Activated CD4-positive, alpha-beta T cell treated with anti-CD3 and anti-CD28 coated beads, Interleukin-2, amount 10 ng/mL, durations not matched to agents 24 days and 14 days (primary cell): ENCODE data around the gene RIPOR2. TPM values are rescaled to one million over a fixed set of nuclear protein-coding genes. Genes with fewer than 3 reads are reported as not detected.

Source experiments
- DNase-seq: peaks from one replicate; pipeline ENCODE4 v3.0.0; 2022
- H3K27ac Mint-ChIP-seq: one replicate; pipeline ENCODE4 v1.8.0; 2022; ENCODE audit warnings: mild to moderate bottlenecking, mixed read lengths
- H3K27me3 Mint-ChIP-seq: one replicate; pipeline ENCODE4 v1.8.0; 2022; ENCODE audit warnings: mixed read lengths
- H3K36me3 Mint-ChIP-seq: one replicate; pipeline ENCODE4 v1.8.0; 2022; ENCODE audit warnings: low read depth, mild to moderate bottlenecking, mixed read lengths
- H3K4me1 Mint-ChIP-seq: one replicate; pipeline ENCODE4 v1.8.0; 2021; ENCODE audit warnings: mixed read lengths
- H3K4me3 Mint-ChIP-seq: one replicate; pipeline ENCODE4 v1.8.0; 2022; ENCODE audit warnings: mild to moderate bottlenecking, moderate library complexity, mixed read lengths
- H3K9me3 Mint-ChIP-seq: one replicate; pipeline ENCODE4 v1.8.0; 2021; ENCODE audit warnings: mixed read lengths
- intact Hi-C: fragments of 100-400 bp; cut with micrococcal nuclease; formaldehyde crosslinking; loops from one replicate; pipeline ENCODE4 v1.15.1; 2023
- total RNA-seq: library from RNA; stranded (reverse); gene quantifications from 2 replicates; pipeline ENCODE4 v1.2.3, GENCODE V29; 2022

Gene RIPOR2
- total RNA-seq, 1 donor from 2014 or later: 25.3 TPM

GRCh38 chr6:24858177-24858653, 77.5 kb downstream of the RIPOR2 start:
- Mint-ChIP-seq H3K27me3 (no peaks in the 10 kb centered on the region), H3K4me3 (peak overlapping the region; percentile 71), H3K4me1 (peaks cover 70% of the 10 kb centered on the region), H3K27ac (peak overlapping the region; percentile 91), H3K9me3 (no peaks in the 10 kb centered on the region), H3K36me3 (peaks cover 54% of the 10 kb centered on the region)
- peak; percentile 85 for DNase-seq
- intact Hi-C loops: loop anchor here (1.0 kb wide), 3 partner anchors 25 to 74 kb away; no protein-coding TSS in a partner anchor

GRCh38 chr6:24856901-24857670, 78.7 kb downstream of the RIPOR2 start:
- Mint-ChIP-seq H3K27me3 (no peaks in the 10 kb centered on the region), H3K9me3 (no peaks in the 10 kb centered on the region), H3K4me1 (peaks cover 61% of the 10 kb centered on the region), H3K36me3 (peaks cover 58% of the 10 kb centered on the region), H3K4me3 (peak overlapping the region; percentile 16), H3K27ac (peak overlapping the region; percentile 91)
- DNase-seq: peak; percentile 74
- intact Hi-C loops: loop anchor here (1.0 kb wide), 3 partner anchors 135 to 213 kb away; no protein-coding TSS in a partner anchor

GRCh38 chr6:24856246-24856599, 79.5 kb downstream of the RIPOR2 start:
- peak overlapping the region; percentile 91 for H3K27ac Mint-ChIP-seq

GRCh38 chr6:24855395-24856245, 80.1 kb downstream of the RIPOR2 start:
- peak; percentile 91 for DNase-seq
- peaks cover 52% of the 10 kb centered on the region for H3K36me3 Mint-ChIP-seq
- no peaks in the 10 kb centered on the region for H3K27me3 Mint-ChIP-seq
- peak overlapping the region; percentile 32 for H3K4me3 Mint-ChIP-seq
- peak overlapping the region; percentile 91 for H3K27ac Mint-ChIP-seq
- intact Hi-C loops: loop anchor here (1.0 kb wide), 3 partner anchors 137 to 215 kb away; no protein-coding TSS in a partner anchor
- H3K9me3 Mint-ChIP-seq: no peaks in the 10 kb centered on the region
- peaks cover 49% of the 10 kb centered on the region for H3K4me1 Mint-ChIP-seq

More at GRCh38 chr6:24856246-24856599, 79.5 kb downstream of the RIPOR2 start:
- Mint-ChIP-seq H3K36me3 (peaks cover 56% of the 10 kb centered on the region), H3K4me3 (peak overlapping the region; percentile 32), H3K27me3 (no peaks in the 10 kb centered on the region), H3K9me3 (no peaks in the 10 kb centered on the region), H3K4me1 (peaks cover 55% of the 10 kb centered on the region)
- intact Hi-C loops: loop anchor here (1.0 kb wide), 3 partner anchors 136 to 214 kb away; no protein-coding TSS in a partner anchor
- DNase-seq: no peak

GRCh38 chr6:24854077-24854666, 81.6 kb downstream of the RIPOR2 start:
- Mint-ChIP-seq H3K9me3 (no peaks in the 10 kb centered on the region), H3K4me3 (no peak overlapping the region), H3K27me3 (no peaks in the 10 kb centered on the region), H3K27ac (peak overlapping the region; percentile 3), H3K36me3 (peaks cover 52% of the 10 kb centered on the region), H3K4me1 (peaks cover 34% of the 10 kb centered on the region)
- no peak for DNase-seq
- intact Hi-C loops: no loop called here

DNA sequence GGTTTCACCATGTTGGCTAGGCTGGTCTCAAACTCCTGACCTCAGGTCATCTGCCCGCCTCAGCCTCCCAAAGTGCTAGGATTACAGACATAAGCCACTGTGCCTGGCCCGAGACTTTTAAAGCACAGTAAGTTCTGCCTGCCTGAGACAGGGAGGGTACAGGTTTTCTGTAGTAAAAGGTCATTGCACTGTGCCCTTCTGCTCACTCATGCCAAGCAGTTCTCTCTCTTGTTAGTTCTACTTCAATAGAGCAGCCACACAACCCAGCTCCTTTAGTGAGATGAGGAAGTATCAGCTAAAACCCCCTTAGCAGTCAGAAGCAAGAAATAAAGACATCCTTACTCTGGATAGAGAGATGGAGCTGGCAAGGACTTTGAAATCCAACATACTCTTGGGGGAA, 84.7 kb downstream of the RIPOR2 start:
- H3K27ac Mint-ChIP-seq: peak overlapping the region; percentile 36
- H3K4me1 Mint-ChIP-seq: peaks cover 8% of the 10 kb centered on the region
- intact Hi-C loops: no loop called here
- no peaks in the 10 kb centered on the region for H3K27me3 Mint-ChIP-seq
- DNase-seq: no peak
- H3K9me3 Mint-ChIP-seq: no peaks in the 10 kb centered on the region
- no peak overlapping the region for H3K4me3 Mint-ChIP-seq
- peaks cover 67% of the 10 kb centered on the region for H3K36me3 Mint-ChIP-seq

DNA sequence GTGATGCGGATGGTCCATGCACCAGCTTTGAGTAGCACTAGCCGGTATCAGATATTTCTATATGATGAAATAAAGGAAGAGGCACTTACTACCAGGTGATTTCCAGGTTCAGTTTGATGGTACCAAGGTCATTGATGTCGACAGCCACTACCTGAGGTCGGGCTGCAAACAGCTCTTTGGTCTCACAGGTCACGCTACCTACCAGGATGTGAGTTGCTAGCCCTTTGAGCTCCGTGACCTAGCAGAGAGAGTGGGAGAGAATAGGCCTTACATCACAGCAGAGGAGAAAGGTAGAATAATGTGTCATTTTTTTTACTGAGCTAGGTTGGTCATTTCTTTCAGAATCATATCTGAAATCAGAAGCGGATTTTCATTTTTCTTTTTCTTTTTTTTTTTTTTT, 86.0 kb downstream of the RIPOR2 start:
- Mint-ChIP-seq H3K36me3 (peaks cover 73% of the 10 kb centered on the region), H3K27me3 (no peaks in the 10 kb centered on the region), H3K4me3 (no peak overlapping the region), H3K4me1 (peaks cover 4% of the 10 kb centered on the region), H3K27ac (no peak overlapping the region), H3K9me3 (no peaks in the 10 kb centered on the region)
- DNase-seq: no peak
- intact Hi-C loops: no loop called here

DNA sequence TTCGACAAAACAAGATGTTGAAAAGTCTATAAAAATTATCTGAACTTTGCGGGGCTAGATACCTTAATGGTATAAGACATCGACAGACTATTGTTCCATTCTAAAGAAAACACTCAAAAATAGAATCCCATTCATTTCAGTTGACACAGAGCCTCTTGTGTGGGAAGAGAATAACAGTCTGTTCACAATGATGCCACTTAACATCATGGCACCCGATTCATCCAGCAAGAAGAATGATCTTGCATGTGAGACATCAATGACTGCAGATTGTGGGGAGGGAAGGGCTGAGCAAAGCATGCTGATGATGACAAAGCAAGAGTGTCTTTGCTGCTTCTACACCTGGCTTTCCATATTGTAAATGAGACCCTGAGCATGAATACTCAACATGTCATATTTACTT, 87.3 kb downstream of the RIPOR2 start:
- Mint-ChIP-seq H3K36me3 (peaks cover 76% of the 10 kb centered on the region), H3K4me1 (peaks cover 7% of the 10 kb centered on the region), H3K4me3 (no peak overlapping the region), H3K27me3 (no peaks in the 10 kb centered on the region), H3K27ac (no peak overlapping the region), H3K9me3 (no peaks in the 10 kb centered on the region)
- intact Hi-C loops: no loop called here
- no peak for DNase-seq

DNA sequence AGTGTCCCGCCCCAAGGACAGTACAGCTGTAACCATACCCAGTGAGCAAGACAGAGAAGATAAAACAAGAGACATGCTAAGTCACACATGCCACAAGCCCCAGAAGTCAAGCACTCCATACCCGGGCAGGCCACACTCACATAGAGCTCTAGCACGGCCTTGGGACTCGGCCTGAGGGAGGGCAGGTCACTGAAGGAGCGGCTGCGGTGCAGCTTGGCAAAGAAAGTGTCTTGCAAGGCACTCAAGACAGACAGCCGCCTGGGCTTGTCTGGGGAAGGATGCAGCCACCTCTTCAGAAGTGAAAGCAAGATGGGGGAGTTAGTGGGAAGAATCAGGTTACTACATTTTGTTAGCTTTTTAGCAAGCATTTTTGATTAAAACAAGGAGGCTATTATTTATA, 88.4 kb downstream of the RIPOR2 start:
- Mint-ChIP-seq H3K4me3 (no peak overlapping the region), H3K27ac (peak overlapping the region; percentile 54), H3K36me3 (peaks cover 77% of the 10 kb centered on the region), H3K9me3 (no peaks in the 10 kb centered on the region), H3K4me1 (peaks cover 10% of the 10 kb centered on the region), H3K27me3 (no peaks in the 10 kb centered on the region)
- no peak for DNase-seq
- intact Hi-C loops: no loop called here

DNA sequence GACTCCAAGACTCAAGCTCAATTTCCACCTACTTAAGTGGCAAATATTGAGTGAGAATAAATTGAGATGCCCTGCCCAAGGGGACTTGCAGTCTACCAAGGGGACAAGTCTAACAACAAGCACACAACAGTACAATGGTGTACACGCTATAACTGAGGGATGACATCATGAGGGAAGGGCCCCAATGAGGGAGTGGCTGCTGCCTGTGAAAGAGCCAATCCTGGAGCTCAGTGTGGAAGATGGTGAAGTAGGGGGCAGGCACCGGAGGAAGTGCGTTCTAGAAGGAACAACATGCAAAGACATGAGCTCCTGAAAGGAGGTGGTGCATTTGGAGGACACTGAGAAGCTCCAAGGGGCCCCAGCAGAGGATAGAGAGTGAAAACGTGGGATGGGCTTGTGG, 90.2 kb downstream of the RIPOR2 start:
- intact Hi-C loops: no loop called here
- peaks cover 86% of the 10 kb centered on the region for H3K36me3 Mint-ChIP-seq
- no peaks in the 10 kb centered on the region for H3K27me3 Mint-ChIP-seq
- no peaks in the 10 kb centered on the region for H3K9me3 Mint-ChIP-seq
- no peak overlapping the region for H3K4me3 Mint-ChIP-seq
- H3K4me1 Mint-ChIP-seq: peaks cover 22% of the 10 kb centered on the region
- no peak for DNase-seq
- peak overlapping the region; percentile 42 for H3K27ac Mint-ChIP-seq

DNA sequence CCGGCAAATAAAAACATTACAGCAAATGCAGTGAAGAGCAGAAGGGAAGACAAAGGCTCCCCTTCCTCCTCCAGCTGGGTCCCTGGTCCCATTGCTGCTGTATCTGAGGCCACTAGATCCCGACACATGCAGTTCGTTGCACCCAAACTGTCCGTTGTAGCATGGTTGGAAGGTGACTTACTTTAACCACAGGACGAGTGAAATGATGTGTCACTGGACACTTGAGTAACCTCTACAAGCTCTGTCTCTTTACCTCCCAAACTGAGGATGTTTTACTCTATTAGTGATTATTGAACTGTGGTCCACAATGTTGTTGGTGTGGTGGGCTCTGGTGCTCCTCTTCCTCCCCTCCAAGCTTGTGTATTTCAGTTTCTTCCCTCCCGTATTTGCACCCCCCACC, 90.9 kb downstream of the RIPOR2 start:
- Mint-ChIP-seq H3K9me3 (no peaks in the 10 kb centered on the region), H3K36me3 (peaks cover 83% of the 10 kb centered on the region), H3K27ac (peak overlapping the region; percentile 59), H3K4me3 (no peak overlapping the region), H3K27me3 (no peaks in the 10 kb centered on the region), H3K4me1 (peaks cover 25% of the 10 kb centered on the region)
- no peak for DNase-seq
- intact Hi-C loops: no loop called here

- H3K36me3 Mint-ChIP-seq: peaks cover 82% of the 10 kb centered on the region
- intact Hi-C loops: no loop called here
- H3K4me1 Mint-ChIP-seq: peaks cover 31% of the 10 kb centered on the region
- no peaks in the 10 kb centered on the region for H3K9me3 Mint-ChIP-seq
- no peak overlapping the region for H3K27ac Mint-ChIP-seq
- H3K4me3 Mint-ChIP-seq: no peak overlapping the region
- no peaks in the 10 kb centered on the region for H3K27me3 Mint-ChIP-seq
- no peak for DNase-seq
These were observed 91.7 kb downstream of the RIPOR2 start for GRCh38 chr6:24844061-24844460.

GRCh38 chr6:24840187-24840586, 95.6 kb downstream of the RIPOR2 start:
- Mint-ChIP-seq H3K4me3 (no peak overlapping the region), H3K4me1 (peaks cover 32% of the 10 kb centered on the region), H3K36me3 (peaks cover 75% of the 10 kb centered on the region), H3K27me3 (no peaks in the 10 kb centered on the region), H3K27ac (peak overlapping the region; percentile 60), H3K9me3 (no peaks in the 10 kb centered on the region)
- intact Hi-C loops: no loop called here
- no peak for DNase-seq
